Activated CD8-positive, alpha-beta memory T cell treated with anti-CD3 and anti-CD28 coated beads, Interleukin-2, amount 10 ng/mL, durations not matched to agents 7 days and 5 days (primary cell): ENCODE measurements around the gene GATB. TPM values are rescaled to one million over a fixed set of nuclear protein-coding genes. Genes with fewer than 3 reads are reported as not detected.
A peak's percentile ranks its signal among the peaks of the same experiment; 100 is the strongest.

ENCODE experiments used
- ATAC-seq: fragments of 150-1000 bp; cut with Tn5 transposase; one replicate; pipeline ENCODE4 v1.10.0; 2021; ENCODE audit warnings: moderate library complexity
- CTCF ChIA-PET: fragments of 350-600 bp; sonication (Branson Sonifier 250); formaldehyde crosslinking; loops from one replicate; lab custom pipeline; 2021; ENCODE audit warnings: antibody characterized with exemption; lab: Charles Lee
- DNase-seq: peaks from one replicate; pipeline ENCODE4 v3.0.0-alpha.2; 2020
- H3K27ac Mint-ChIP-seq: one replicate; pipeline ENCODE4 v1.8.0; 2021; ENCODE audit warnings: mild to moderate bottlenecking, mixed read lengths
- H3K27me3 Mint-ChIP-seq: one replicate; pipeline ENCODE4 v1.8.0; 2021; ENCODE audit warnings: mixed read lengths
- H3K36me3 Mint-ChIP-seq: one replicate; pipeline ENCODE4 v1.8.0; 2021; ENCODE audit warnings: mild to moderate bottlenecking, mixed read lengths
- H3K4me1 Mint-ChIP-seq: one replicate; pipeline ENCODE4 v1.8.0; 2021; ENCODE audit warnings: mixed read lengths
- H3K4me3 Mint-ChIP-seq: one replicate; pipeline ENCODE4 v1.8.0; 2021; ENCODE audit warnings: mild to moderate bottlenecking, moderate library complexity, mixed read lengths
- H3K9me3 Mint-ChIP-seq: one replicate; pipeline ENCODE4 v1.8.0; 2022; ENCODE audit warnings: low read depth, mixed read lengths
- total RNA-seq, 2 experiments: library from RNA; stranded (reverse); gene quantifications; one replicate each; pipeline ENCODE4 v1.2.3, GENCODE V29; 2021

The GATB gene
- total RNA-seq = 10 to 100 TPM; 14.1 to 17.9 TPM

GRCh38 chr4:151760712-151761661 is at the start of gene GATB:
Gene GATB (minus strand): TSS chr4:151761007. CDS start chr4:151760982, 25 bp downstream.
- Mint-ChIP-seq H3K27me3 (peaks cover 11% of the 10 kb centered on the region), H3K9me3 (no peaks in the 10 kb centered on the region), H3K4me1 (peaks cover 23% of the 10 kb centered on the region), H3K27ac (peak within 1 kb of the TSS; percentile 95), H3K4me3 (peak within 1 kb of the TSS; percentile 92), H3K36me3 (no peaks in the 10 kb centered on the region)
- peak; percentile 100 for ATAC-seq
- peak; percentile 95 for DNase-seq
- CTCF ChIA-PET = no interaction called here

GRCh38 chr4:151810476-151810875 is 49.7 kb upstream of the GATB start:
- Mint-ChIP-seq H3K27me3 (no peaks in the 10 kb centered on the region), H3K4me3 (no peak overlapping the region), H3K36me3 (no peaks in the 10 kb centered on the region), H3K4me1 (no peaks in the 10 kb centered on the region), H3K9me3 (no peaks in the 10 kb centered on the region), H3K27ac (no peak overlapping the region)
- CTCF ChIA-PET = interaction anchor here (0.7 kb wide), 1 partner anchor 15 kb away, joined by 3 read pairs; no protein-coding TSS in a partner anchor
- DNase-seq (no peak), ATAC-seq (no peak)

GRCh38 chr4:151809716-151810115 is 48.9 kb upstream of the GATB start:
- Mint-ChIP-seq H3K4me1 (no peaks in the 10 kb centered on the region), H3K36me3 (no peaks in the 10 kb centered on the region), H3K27me3 (no peaks in the 10 kb centered on the region), H3K27ac (no peak overlapping the region), H3K4me3 (no peak overlapping the region), H3K9me3 (no peaks in the 10 kb centered on the region)
- ATAC-seq = no peak
- CTCF ChIA-PET = no interaction called here
- DNase-seq = no peak

GRCh38 chr4:151808542-151808941 is 47.7 kb upstream of the GATB start:
- H3K4me1 Mint-ChIP-seq = no peaks in the 10 kb centered on the region
- H3K27ac Mint-ChIP-seq = no peak overlapping the region
- no peaks in the 10 kb centered on the region for H3K36me3 Mint-ChIP-seq
- H3K9me3 Mint-ChIP-seq = no peaks in the 10 kb centered on the region
- ATAC-seq (no peak), DNase-seq (no peak)
- H3K4me3 Mint-ChIP-seq = no peak overlapping the region
- H3K27me3 Mint-ChIP-seq = no peaks in the 10 kb centered on the region
- CTCF ChIA-PET = no interaction called here

- DNase-seq (no peak), ATAC-seq (no peak)
- CTCF ChIA-PET = no interaction called here
- Mint-ChIP-seq H3K27ac (no peak overlapping the region), H3K36me3 (no peaks in the 10 kb centered on the region), H3K4me1 (no peaks in the 10 kb centered on the region), H3K27me3 (no peaks in the 10 kb centered on the region), H3K9me3 (no peaks in the 10 kb centered on the region), H3K4me3 (no peak overlapping the region)
These were observed 47.3 kb upstream of the GATB start for GRCh38 chr4:151808120-151808529.

GRCh38 chr4:151807220-151807619 is 46.4 kb upstream of the GATB start:
- Mint-ChIP-seq H3K4me3 (no peak overlapping the region), H3K9me3 (no peaks in the 10 kb centered on the region), H3K36me3 (no peaks in the 10 kb centered on the region), H3K27me3 (no peaks in the 10 kb centered on the region), H3K4me1 (no peaks in the 10 kb centered on the region), H3K27ac (no peak overlapping the region)
- CTCF ChIA-PET = no interaction called here
- ATAC-seq (no peak), DNase-seq (no peak)

GRCh38 chr4:151806511-151806927 is 45.7 kb upstream of the GATB start:
- H3K36me3 Mint-ChIP-seq = no peaks in the 10 kb centered on the region
- no peaks in the 10 kb centered on the region for H3K4me1 Mint-ChIP-seq
- no peak overlapping the region for H3K27ac Mint-ChIP-seq
- ATAC-seq (no peak), DNase-seq (no peak)
- H3K27me3 Mint-ChIP-seq = no peaks in the 10 kb centered on the region
- no peak overlapping the region for H3K4me3 Mint-ChIP-seq
- H3K9me3 Mint-ChIP-seq = no peaks in the 10 kb centered on the region
- CTCF ChIA-PET = no interaction called here

GRCh38 chr4:151804821-151805220 is 44.0 kb upstream of the GATB start:
- DNase-seq = no peak
- Mint-ChIP-seq H3K27ac (no peak overlapping the region), H3K27me3 (no peaks in the 10 kb centered on the region), H3K4me1 (no peaks in the 10 kb centered on the region), H3K36me3 (no peaks in the 10 kb centered on the region), H3K9me3 (no peaks in the 10 kb centered on the region), H3K4me3 (no peak overlapping the region)
- no peak for ATAC-seq
- CTCF ChIA-PET = no interaction called here

GRCh38 chr4:151804086-151804630 is 43.4 kb upstream of the GATB start:
- no peaks in the 10 kb centered on the region for H3K4me1 Mint-ChIP-seq
- DNase-seq (no peak), ATAC-seq (no peak)
- H3K4me3 Mint-ChIP-seq = no peak overlapping the region
- H3K27ac Mint-ChIP-seq = no peak overlapping the region
- H3K27me3 Mint-ChIP-seq = no peaks in the 10 kb centered on the region
- no peaks in the 10 kb centered on the region for H3K9me3 Mint-ChIP-seq
- CTCF ChIA-PET = no interaction called here
- no peaks in the 10 kb centered on the region for H3K36me3 Mint-ChIP-seq

- H3K27ac Mint-ChIP-seq = no peak overlapping the region
- no peak for ATAC-seq
- H3K36me3 Mint-ChIP-seq = no peaks in the 10 kb centered on the region
- H3K27me3 Mint-ChIP-seq = peaks cover under 1% of the 10 kb centered on the region
- CTCF ChIA-PET = interaction anchor here (1.3 to 1.9 kb wide), 3 partner anchors 11 to 57 kb away, joined by 4 to 7 read pairs (median 5); no protein-coding TSS in a partner anchor
- no peak for DNase-seq
- H3K4me3 Mint-ChIP-seq = no peak overlapping the region
- no peaks in the 10 kb centered on the region for H3K9me3 Mint-ChIP-seq
- H3K4me1 Mint-ChIP-seq = no peaks in the 10 kb centered on the region
These were observed 42.4 kb upstream of the GATB start for GRCh38 chr4:151803246-151803645.

- Mint-ChIP-seq H3K36me3 (no peaks in the 10 kb centered on the region), H3K4me3 (no peak overlapping the region), H3K4me1 (no peaks in the 10 kb centered on the region), H3K27me3 (peaks cover 3% of the 10 kb centered on the region), H3K9me3 (no peaks in the 10 kb centered on the region), H3K27ac (no peak overlapping the region)
- ATAC-seq = no peak
- DNase-seq = peak; percentile 59
- CTCF ChIA-PET = interaction anchor here (0.8 to 1.9 kb wide), 7 partner anchors 10 to 608 kb away, joined by 4 to 7 read pairs (median 4); no protein-coding TSS in a partner anchor
These were observed 41.0 kb upstream of the GATB start for GRCh38 chr4:151801547-151802516.

GRCh38 chr4:151799417-151800012 is 38.7 kb upstream of the GATB start:
- no peaks in the 10 kb centered on the region for H3K9me3 Mint-ChIP-seq
- H3K4me3 Mint-ChIP-seq = no peak overlapping the region
- CTCF ChIA-PET = no interaction called here
- H3K27ac Mint-ChIP-seq = no peak overlapping the region
- DNase-seq (no peak), ATAC-seq (no peak)
- no peaks in the 10 kb centered on the region for H3K36me3 Mint-ChIP-seq
- H3K27me3 Mint-ChIP-seq = peaks cover 6% of the 10 kb centered on the region
- H3K4me1 Mint-ChIP-seq = no peaks in the 10 kb centered on the region
